MM.1S (cell line): ENCODE results near the gene CLEC16A.

Source experiments
- DNase-seq: peaks from one replicate; pipeline ENCODE4 v3.0.0-alpha.2; 2015
- H2AFZ ChIP-seq: fragments of 300-600 bp; sonication (generic); 2 replicates; pipeline ENCODE4 v1.6.0; 2016; ENCODE audit warnings: antibody characterized with exemption, low read length
- H3F3A ChIP-seq: fragments of 300-600 bp; sonication (generic); 2 replicates; pipeline ENCODE4 v1.6.1; 2016; ENCODE audit warnings: mild to moderate bottlenecking, antibody characterized with exemption, low read length, moderate library complexity, mixed read lengths; ENCODE audit not compliant: insufficient read depth
- H3K27ac ChIP-seq: fragments of 300-600 bp; sonication (generic); 2 replicates; pipeline ENCODE4 v1.5.1; 2016; ENCODE audit warnings: mild to moderate bottlenecking, low read length
- H3K27me3 ChIP-seq: fragments of 300-600 bp; sonication (generic); replicated peaks from 2 replicates; pipeline ENCODE4 v1.6.0; 2016; ENCODE audit warnings: low read length; ENCODE audit not compliant: insufficient read depth
- H3K36me3 ChIP-seq: fragments of 300-600 bp; sonication (generic); replicated peaks from 2 replicates; pipeline ENCODE4 v1.6.1; 2016; ENCODE audit warnings: mild to moderate bottlenecking, low read length, mixed read lengths; ENCODE audit not compliant: insufficient read depth
- H3K4me1 ChIP-seq: fragments of 300-600 bp; sonication (generic); 2 replicates; pipeline ENCODE4 v1.6.1; 2016; ENCODE audit warnings: low read length, mixed read lengths
- H3K4me2 ChIP-seq: fragments of 300-600 bp; sonication (generic); 2 replicates; pipeline ENCODE4 v1.6.0; 2016; ENCODE audit warnings: low read depth, low read length
- H3K4me3 ChIP-seq: fragments of 300-600 bp; sonication (generic); 2 replicates; pipeline ENCODE4 v1.5.1; 2016; ENCODE audit warnings: low read length, mixed read lengths
- H3K79me2 ChIP-seq: fragments of 300-600 bp; sonication (generic); 2 replicates; pipeline ENCODE4 v1.6.1; 2016; ENCODE audit warnings: mixed run types, low read length, mixed read lengths
- H3K9ac ChIP-seq: fragments of 300-600 bp; sonication (generic); 2 replicates; pipeline ENCODE4 v1.6.1; 2016; ENCODE audit warnings: low read length, mixed read lengths
- H3K9me2 ChIP-seq: fragments of 300-600 bp; sonication (generic); replicated peaks from 2 replicates; pipeline ENCODE4 v1.6.1; 2016; ENCODE audit warnings: mild to moderate bottlenecking, low read length, mixed read lengths; ENCODE audit not compliant: insufficient read depth
- H3K9me3 ChIP-seq: fragments of 300-600 bp; sonication (generic); replicated peaks from 2 replicates; pipeline ENCODE4 v1.6.1; 2016; ENCODE audit warnings: mild to moderate bottlenecking, low read length, mixed read lengths; ENCODE audit not compliant: insufficient read depth
- H4K20me1 ChIP-seq: fragments of 300-600 bp; sonication (generic); 2 replicates; pipeline ENCODE4 v1.6.1; 2016; ENCODE audit warnings: mild to moderate bottlenecking, low read length, moderate library complexity, mixed read lengths; ENCODE audit not compliant: insufficient read depth
- EZH2 ChIP-seq: fragments of 300-600 bp; sonication (generic); optimal IDR thresholded peaks from 2 replicates; pipeline ENCODE3; 2017; ENCODE audit warnings: low read depth, mild to moderate bottlenecking, antibody characterized with exemption, low read length, mixed read lengths
- EZH2phosphoT487 ChIP-seq: fragments of 300-600 bp; sonication (generic); IDR thresholded peaks from 2 replicates; pipeline ENCODE4 v1.6.1; 2018; ENCODE audit warnings: antibody characterized with exemption, low read length
- TF ChIP-seq, protein P1 (sequence below): fragments of 300-600 bp; sonication (generic); IDR thresholded peaks from 2 replicates; pipeline ENCODE4 v1.5.1; 2016; ENCODE audit warnings: antibody characterized with exemption, low read length, mixed read lengths

The CLEC16A gene

DNA sequence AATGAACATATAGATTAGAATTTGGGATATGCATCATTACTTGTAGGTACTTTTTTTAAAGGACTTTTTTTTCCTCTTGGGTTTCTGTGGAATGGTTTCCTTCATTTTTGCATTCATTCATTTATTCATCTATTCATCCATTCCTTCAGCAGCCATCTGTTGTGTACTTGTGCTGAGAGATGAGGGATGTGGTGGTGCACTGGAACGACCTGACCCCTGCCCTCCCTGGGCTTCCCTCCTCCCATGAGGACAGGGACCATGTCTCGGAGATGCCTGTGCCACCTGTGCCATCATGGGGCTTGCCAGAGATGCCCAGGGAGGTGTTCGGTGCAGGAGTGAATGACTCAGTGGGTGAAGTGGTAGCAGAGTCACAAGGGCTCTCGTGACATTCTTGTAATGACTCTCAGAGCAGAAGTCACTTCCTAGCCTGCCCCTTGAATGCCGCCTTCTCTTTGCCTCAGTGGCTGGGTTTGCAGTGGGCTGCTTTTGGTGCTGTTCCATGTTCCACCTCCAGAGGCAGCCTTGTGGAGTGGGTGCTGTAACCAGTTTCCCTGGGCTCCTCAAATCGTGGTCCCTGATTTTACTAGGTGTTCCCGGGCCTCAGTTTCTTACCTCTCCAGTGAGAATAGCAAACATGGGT, 43.9 kb downstream of the CLEC16A start:
- Histone ChIP-seq H3K4me3 (no peak overlapping the region), H3K27ac (no peak overlapping the region), H3K36me3 (no peaks in the 10 kb centered on the region), H2AFZ (no peak overlapping the region), H3K27me3 (no peaks in the 10 kb centered on the region), H3K4me2 (no peak overlapping the region), H3K9me3 (no peaks in the 10 kb centered on the region), H3K9me2 (no peaks in the 10 kb centered on the region), H3K79me2 (no peaks in the 10 kb centered on the region), H4K20me1 (no peaks in the 10 kb centered on the region), H3F3A (peaks cover 9% of the 10 kb centered on the region; the same call in 1 of the 2 replicates), H3K9ac (no peak overlapping the region), H3K4me1 (peaks cover 14% of the 10 kb centered on the region)
- no peak for DNase-seq
- TF ChIP-seq, protein P1, sequence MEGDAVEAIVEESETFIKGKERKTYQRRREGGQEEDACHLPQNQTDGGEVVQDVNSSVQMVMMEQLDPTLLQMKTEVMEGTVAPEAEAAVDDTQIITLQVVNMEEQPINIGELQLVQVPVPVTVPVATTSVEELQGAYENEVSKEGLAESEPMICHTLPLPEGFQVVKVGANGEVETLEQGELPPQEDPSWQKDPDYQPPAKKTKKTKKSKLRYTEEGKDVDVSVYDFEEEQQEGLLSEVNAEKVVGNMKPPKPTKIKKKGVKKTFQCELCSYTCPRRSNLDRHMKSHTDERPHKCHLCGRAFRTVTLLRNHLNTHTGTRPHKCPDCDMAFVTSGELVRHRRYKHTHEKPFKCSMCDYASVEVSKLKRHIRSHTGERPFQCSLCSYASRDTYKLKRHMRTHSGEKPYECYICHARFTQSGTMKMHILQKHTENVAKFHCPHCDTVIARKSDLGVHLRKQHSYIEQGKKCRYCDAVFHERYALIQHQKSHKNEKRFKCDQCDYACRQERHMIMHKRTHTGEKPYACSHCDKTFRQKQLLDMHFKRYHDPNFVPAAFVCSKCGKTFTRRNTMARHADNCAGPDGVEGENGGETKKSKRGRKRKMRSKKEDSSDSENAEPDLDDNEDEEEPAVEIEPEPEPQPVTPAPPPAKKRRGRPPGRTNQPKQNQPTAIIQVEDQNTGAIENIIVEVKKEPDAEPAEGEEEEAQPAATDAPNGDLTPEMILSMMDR = peak; percentile 41
- TF ChIP-seq EZH2phosphoT487 = no peak

DNA sequence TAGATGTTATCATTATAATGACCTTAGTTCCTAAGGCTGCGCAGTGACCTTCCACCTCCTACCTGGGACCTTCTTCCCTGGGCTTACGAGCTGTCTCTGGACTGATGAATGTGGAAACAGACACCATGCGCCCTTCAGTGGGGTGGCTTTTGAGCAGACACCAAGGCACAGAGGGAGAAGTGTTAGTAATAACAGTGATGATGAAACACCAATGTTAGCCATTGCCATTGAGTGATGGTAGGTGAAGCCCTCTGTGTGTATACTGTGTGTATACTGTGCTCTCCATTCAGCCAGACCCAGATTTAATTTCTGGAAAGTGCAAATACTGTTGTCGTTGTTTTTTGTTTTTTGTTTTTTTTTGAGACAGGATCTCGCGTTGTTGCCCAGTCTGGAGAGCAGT, 44.5 kb downstream of the CLEC16A start:
- DNase-seq = no peak
- H3K27me3 ChIP-seq = no peaks in the 10 kb centered on the region
- no peaks in the 10 kb centered on the region for H4K20me1 ChIP-seq
- H3K27ac ChIP-seq = no peak overlapping the region
- H3K4me2 ChIP-seq = no peak overlapping the region
- no peaks in the 10 kb centered on the region for H3K79me2 ChIP-seq
- TF ChIP-seq, protein P1 = no peak
- TF ChIP-seq EZH2phosphoT487 (no peak), EZH2 (no peak)
- H3K4me1 ChIP-seq = peaks cover 8% of the 10 kb centered on the region
- H3K9me3 ChIP-seq = no peaks in the 10 kb centered on the region
- no peaks in the 10 kb centered on the region for H3K36me3 ChIP-seq
- no peak overlapping the region for H3K4me3 ChIP-seq
- no peak overlapping the region for H2AFZ ChIP-seq
- no peaks in the 10 kb centered on the region for H3K9me2 ChIP-seq
- H3K9ac ChIP-seq = no peak overlapping the region
- H3F3A ChIP-seq = 0 out of 2 replicates have a peak, but pooled peaks cover 5% of the 10 kb centered on the region

DNA sequence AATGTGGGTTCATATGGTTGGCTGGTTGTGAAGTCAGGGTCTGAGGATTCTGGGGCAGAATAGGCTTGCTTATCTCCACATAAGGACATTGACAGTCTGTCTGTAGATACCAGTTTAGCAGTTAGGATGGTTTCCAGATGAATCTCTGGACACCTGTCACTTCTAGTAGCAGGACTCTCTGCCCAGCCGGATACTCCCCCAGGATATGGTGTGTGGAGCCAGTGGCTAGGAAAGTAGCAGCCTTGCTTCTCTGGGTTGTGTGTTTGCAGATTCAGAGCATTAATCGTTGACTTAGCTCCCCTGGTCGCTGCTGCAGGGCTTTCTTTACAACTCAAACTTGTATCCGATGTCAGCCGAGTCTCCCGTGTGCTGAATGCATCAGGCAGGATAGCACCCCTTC, 45.2 kb downstream of the CLEC16A start:
- Histone ChIP-seq H3K27me3 (no peaks in the 10 kb centered on the region), H4K20me1 (no peaks in the 10 kb centered on the region), H3K4me3 (no peak overlapping the region), H2AFZ (no peak overlapping the region), H3K9ac (no peak overlapping the region), H3F3A (no peaks in the 10 kb centered on the region), H3K4me1 (0 out of 2 replicates have a peak, but pooled peaks cover 1% of the 10 kb centered on the region), H3K36me3 (no peaks in the 10 kb centered on the region), H3K79me2 (no peaks in the 10 kb centered on the region), H3K9me3 (no peaks in the 10 kb centered on the region), H3K4me2 (no peak overlapping the region), H3K9me2 (no peaks in the 10 kb centered on the region), H3K27ac (no peak overlapping the region)
- TF ChIP-seq EZH2 (no peak), EZH2phosphoT487 (no peak)
- TF ChIP-seq, protein P1 = no peak
- no peak for DNase-seq
